K562 (cell line): ENCODE results near the gene RSPH9. TPM values are rescaled to one million over a fixed set of nuclear protein-coding genes. Genes with fewer than 3 reads are reported as not detected.

Source experiments
- ADNP ChIP-seq: fragments of 200-800 bp; sonication (Bioruptor generic); IDR thresholded peaks from 2 replicates; pipeline ENCODE4 v1.6.1; 2016; ENCODE audit warnings: missing genetic modification characterization, missing compliant biosample characterization
- BDP1 ChIP-seq: IDR thresholded peaks from 3 replicates; pipeline ENCODE4 v1.6.1; 2011; ENCODE audit not compliant: insufficient read length, insufficient read depth
- CEBPG ChIP-seq, 3 experiments: fragments of 200-800 bp in 1 of 3; sonication (Bioruptor generic) in 1 of 3; sonication (generic) in 1 of 3; formaldehyde crosslinking in 1 of 3; IDR thresholded peaks in 2 of 3; conservative IDR thresholded peaks in 1 of 3; 2 replicates each; pipeline versions ENCODE4 v1.6.1 to v1.8.0; 2016 to 2022; ENCODE audit warnings: missing compliant biosample characterization in 2 of 3, missing genetic modification characterization in 2 of 3, mild to moderate bottlenecking in 1 of 3, missing genetic modification reagents in 1 of 3
- FOS ChIP-seq: IDR thresholded peaks from 3 replicates; pipeline ENCODE4 v1.6.1; 2011; ENCODE audit not compliant: insufficient read length; ENCODE audit errors: extremely low read depth
- MTA2 ChIP-seq: fragments of 450-650 bp; IDR thresholded peaks from 2 replicates; pipeline ENCODE4 v1.6.1; 2016; ENCODE audit warnings: low read depth
- NFE2L1 ChIP-seq: fragments of 450-650 bp; IDR thresholded peaks from 2 replicates; pipeline ENCODE4 v1.6.1; 2016; ENCODE audit warnings: missing genetic modification characterization, low read depth, mild to moderate bottlenecking, missing compliant biosample characterization, moderate library complexity, borderline replicate concordance
- NR3C1 ChIP-seq: sonication (generic); formaldehyde crosslinking; IDR thresholded peaks from 2 replicates; pipeline ENCODE4 v1.8.1; 2022; ENCODE audit warnings: missing genetic modification reagents
- NRF1 ChIP-seq, 2 experiments: fragments of 450-650 bp; IDR thresholded peaks in 1 of 2; conservative IDR thresholded peaks in 1 of 2; 2 replicates each; pipeline ENCODE4 v1.6.1; 2014; ENCODE audit warnings: mild to moderate bottlenecking in 2 of 2
- RFX5 ChIP-seq: IDR thresholded peaks from 2 replicates; pipeline ENCODE4 v1.6.1; 2011; ENCODE audit warnings: low read depth, mild to moderate bottlenecking, improper control_type of control experiment, low read length
- SMARCA4 ChIP-seq: fragments of 450-650 bp; IDR thresholded peaks from 2 replicates; pipeline ENCODE4 v1.6.1; 2016
- TAF9B ChIP-seq: fragments of 450-650 bp; IDR thresholded peaks from 2 replicates; pipeline ENCODE4 v1.6.1; 2018; ENCODE audit warnings: mild to moderate bottlenecking; ENCODE audit not compliant: partially characterized antibody
- WHSC1 ChIP-seq: IDR thresholded peaks from one replicate; pipeline ENCODE4 v1.6.1; 2012; ENCODE audit warnings: low read length, control low read depth, inconsistent platforms
- ZNF589 ChIP-seq: fragments of 200-800 bp; sonication (Bioruptor generic); IDR thresholded peaks from 2 replicates; pipeline ENCODE4 v1.6.1; 2016; ENCODE audit warnings: low read depth, missing genetic modification characterization, missing compliant biosample characterization
- polyA plus RNA-seq, 8 experiments: library from polyadenylated mRNA; depleted of rRNA in 4 of 8; stranded (reverse) in 5 of 8; unstranded in 3 of 8; fragments of >200 nt; fragmentation: Nextera tagmentation in 2 of 8; fragmentation: Illumina TruSeq in 1 of 8; extraction: Ambion mirVana in 2 of 8; extraction: Trizol in 1 of 8; gene quantifications; 2 replicates each; pipeline versions ENCODE4 v1.2.1 to v1.2.3, GENCODE V29; 2011 to 2014; ENCODE audit warnings: inconsistent platforms in 1 of 8, missing spikeins in 1 of 8
- total RNA-seq, 7 experiments: library from RNA; depleted of rRNA in 6 of 7; stranded (reverse); fragments of >200 nt in 6 of 7; fragmentation: Illumina TruSeq in 2 of 7; extraction: Trizol in 2 of 7; gene quantifications; 2 replicates each; pipeline versions ENCODE4 v1.2.1 to v1.2.3, GENCODE V29; 2011 to 2021; ENCODE audit warnings: low replicate concordance in 1 of 7
- TF ChIP-seq, protein P1 (sequence below): fragments of 250-450 bp; sonication (Bioruptor Pico); IDR thresholded peaks from 2 replicates; pipeline ENCODE4 v1.8.0; 2022; ENCODE audit warnings: inconsistent platforms, mild to moderate bottlenecking, moderate library complexity, borderline replicate concordance
- TF ChIP-seq, protein P2 (sequence below): sonication (generic); formaldehyde crosslinking; IDR thresholded peaks from 2 replicates; pipeline ENCODE4 v1.8.0; 2023; ENCODE audit warnings: mild to moderate bottlenecking, missing genetic modification reagents
- TF ChIP-seq, protein P3 (sequence below): fragments of 250-450 bp; sonication (Bioruptor Pico); IDR thresholded peaks from 2 replicates; pipeline ENCODE4 v1.6.1; 2021; ENCODE audit warnings: mild to moderate bottlenecking
- TF ChIP-seq, protein P4 (sequence below): fragments of 450-650 bp; IDR thresholded peaks from 2 replicates; pipeline ENCODE4 v1.6.1; 2014; ENCODE audit warnings: low read depth, mild to moderate bottlenecking, moderate library complexity, borderline replicate concordance
- TF ChIP-seq, protein P5 (sequence below): fragments of 150-350 bp; IDR thresholded peaks from 2 replicates; pipeline ENCODE4 v1.6.1; 2014; ENCODE audit warnings: low read depth, mild to moderate bottlenecking, low read length, borderline replicate concordance

RSPH9 gene
- total and polyA plus RNA-seq, 9 of the 15 experiments (the other 6 are each of a cell fraction or from before 2014, with no cell fraction given) = 0.05 to 0.60 (median 0.39) TPM; not detected in 6

DNA sequence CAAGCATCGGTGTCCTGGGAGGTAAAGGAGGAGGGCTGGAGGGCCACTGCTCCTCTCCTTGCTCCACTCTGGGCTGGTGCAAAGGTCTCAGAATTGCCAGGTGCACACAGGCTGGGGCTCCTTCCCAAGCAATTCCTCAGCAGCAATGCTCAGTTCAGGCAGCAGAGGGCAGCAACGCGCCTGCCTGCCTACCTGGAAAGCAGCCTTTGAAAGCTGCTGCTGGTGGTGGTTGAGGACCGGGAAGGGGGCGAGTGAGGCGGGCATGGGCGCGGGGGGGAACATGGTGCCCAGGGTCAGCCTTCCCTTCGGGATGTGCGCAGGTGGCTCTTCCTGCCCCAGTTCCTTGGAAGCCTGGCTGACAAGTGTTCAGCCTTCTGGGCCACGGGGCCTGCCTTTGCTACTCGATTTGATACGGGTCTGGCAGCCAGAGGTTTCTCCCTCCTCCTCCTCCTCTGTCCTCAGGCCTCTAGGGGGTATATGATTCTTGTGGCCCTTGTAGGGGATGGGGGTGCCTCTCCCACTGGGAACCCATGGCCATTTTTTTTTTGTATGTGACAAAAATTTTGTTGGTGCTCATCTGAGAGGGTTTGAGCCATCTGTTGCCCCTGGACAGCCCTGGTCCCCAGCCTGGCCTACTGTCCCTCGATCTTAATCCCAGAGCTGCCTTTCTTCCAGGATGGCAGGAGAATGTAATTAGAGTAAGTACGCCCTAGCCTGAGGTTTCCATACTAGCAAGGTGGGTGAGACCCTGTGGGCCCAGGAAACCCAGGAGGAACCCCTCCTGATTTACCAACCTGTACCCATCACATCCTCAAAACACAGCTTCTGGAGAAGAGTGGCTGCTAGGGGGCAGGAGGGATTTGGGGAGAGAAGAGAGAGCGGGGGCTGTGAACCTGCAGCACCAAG lies 22.7 kb downstream of the RSPH9 start (continued):
- TF ChIP-seq, protein P1, sequence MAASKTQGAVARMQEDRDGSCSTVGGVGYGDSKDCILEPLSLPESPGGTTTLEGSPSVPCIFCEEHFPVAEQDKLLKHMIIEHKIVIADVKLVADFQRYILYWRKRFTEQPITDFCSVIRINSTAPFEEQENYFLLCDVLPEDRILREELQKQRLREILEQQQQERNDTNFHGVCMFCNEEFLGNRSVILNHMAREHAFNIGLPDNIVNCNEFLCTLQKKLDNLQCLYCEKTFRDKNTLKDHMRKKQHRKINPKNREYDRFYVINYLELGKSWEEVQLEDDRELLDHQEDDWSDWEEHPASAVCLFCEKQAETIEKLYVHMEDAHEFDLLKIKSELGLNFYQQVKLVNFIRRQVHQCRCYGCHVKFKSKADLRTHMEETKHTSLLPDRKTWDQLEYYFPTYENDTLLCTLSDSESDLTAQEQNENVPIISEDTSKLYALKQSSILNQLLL (CRISPR knock-in tag) = no peak
- no peak for TF ChIP-seq CEBPG (CRISPR knock-in tag; IDR thresholded peaks at IDR 0.05)
- no peak for TF ChIP-seq CEBPG (tag; conservative IDR thresholded peaks at IDR 0.05 in 1 of 2, IDR thresholded peaks at IDR 0.05 in 1 of 2)
- TF ChIP-seq, protein P2, sequence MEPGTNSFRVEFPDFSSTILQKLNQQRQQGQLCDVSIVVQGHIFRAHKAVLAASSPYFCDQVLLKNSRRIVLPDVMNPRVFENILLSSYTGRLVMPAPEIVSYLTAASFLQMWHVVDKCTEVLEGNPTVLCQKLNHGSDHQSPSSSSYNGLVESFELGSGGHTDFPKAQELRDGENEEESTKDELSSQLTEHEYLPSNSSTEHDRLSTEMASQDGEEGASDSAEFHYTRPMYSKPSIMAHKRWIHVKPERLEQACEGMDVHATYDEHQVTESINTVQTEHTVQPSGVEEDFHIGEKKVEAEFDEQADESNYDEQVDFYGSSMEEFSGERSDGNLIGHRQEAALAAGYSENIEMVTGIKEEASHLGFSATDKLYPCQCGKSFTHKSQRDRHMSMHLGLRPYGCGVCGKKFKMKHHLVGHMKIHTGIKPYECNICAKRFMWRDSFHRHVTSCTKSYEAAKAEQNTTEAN (CRISPR knock-in tag) = peak; percentile 10; the same call in 1 of the 2 replicates
- no peak for TF ChIP-seq BDP1
- TF ChIP-seq, protein P3, sequence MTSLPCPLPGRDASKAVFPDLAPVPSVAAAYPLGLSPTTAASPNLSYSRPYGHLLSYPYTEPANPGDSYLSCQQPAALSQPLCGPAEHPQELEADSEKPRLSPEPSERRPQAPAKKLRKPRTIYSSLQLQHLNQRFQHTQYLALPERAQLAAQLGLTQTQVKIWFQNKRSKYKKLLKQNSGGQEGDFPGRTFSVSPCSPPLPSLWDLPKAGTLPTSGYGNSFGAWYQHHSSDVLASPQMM (CRISPR knock-in tag) = no peak
- no peak for TF ChIP-seq NR3C1 (CRISPR knock-in tag)
- TF ChIP-seq WHSC1 = no peak
- no peak for TF ChIP-seq FOS
- TF ChIP-seq, protein P4, sequence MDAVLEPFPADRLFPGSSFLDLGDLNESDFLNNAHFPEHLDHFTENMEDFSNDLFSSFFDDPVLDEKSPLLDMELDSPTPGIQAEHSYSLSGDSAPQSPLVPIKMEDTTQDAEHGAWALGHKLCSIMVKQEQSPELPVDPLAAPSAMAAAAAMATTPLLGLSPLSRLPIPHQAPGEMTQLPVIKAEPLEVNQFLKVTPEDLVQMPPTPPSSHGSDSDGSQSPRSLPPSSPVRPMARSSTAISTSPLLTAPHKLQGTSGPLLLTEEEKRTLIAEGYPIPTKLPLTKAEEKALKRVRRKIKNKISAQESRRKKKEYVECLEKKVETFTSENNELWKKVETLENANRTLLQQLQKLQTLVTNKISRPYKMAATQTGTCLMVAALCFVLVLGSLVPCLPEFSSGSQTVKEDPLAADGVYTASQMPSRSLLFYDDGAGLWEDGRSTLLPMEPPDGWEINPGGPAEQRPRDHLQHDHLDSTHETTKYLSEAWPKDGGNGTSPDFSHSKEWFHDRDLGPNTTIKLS = no peak
- no peak for TF ChIP-seq TAF9B
- no peak for TF ChIP-seq ZNF589
- no peak for TF ChIP-seq ADNP (tag)
- TF ChIP-seq NRF1 (conservative IDR thresholded peaks at IDR 0.05 in 1 of 2, IDR thresholded peaks at IDR 0.05 in 1 of 2) = peak; percentile 15 to 42; a peak in 1 of 4 replicates
- TF ChIP-seq, protein P5, sequence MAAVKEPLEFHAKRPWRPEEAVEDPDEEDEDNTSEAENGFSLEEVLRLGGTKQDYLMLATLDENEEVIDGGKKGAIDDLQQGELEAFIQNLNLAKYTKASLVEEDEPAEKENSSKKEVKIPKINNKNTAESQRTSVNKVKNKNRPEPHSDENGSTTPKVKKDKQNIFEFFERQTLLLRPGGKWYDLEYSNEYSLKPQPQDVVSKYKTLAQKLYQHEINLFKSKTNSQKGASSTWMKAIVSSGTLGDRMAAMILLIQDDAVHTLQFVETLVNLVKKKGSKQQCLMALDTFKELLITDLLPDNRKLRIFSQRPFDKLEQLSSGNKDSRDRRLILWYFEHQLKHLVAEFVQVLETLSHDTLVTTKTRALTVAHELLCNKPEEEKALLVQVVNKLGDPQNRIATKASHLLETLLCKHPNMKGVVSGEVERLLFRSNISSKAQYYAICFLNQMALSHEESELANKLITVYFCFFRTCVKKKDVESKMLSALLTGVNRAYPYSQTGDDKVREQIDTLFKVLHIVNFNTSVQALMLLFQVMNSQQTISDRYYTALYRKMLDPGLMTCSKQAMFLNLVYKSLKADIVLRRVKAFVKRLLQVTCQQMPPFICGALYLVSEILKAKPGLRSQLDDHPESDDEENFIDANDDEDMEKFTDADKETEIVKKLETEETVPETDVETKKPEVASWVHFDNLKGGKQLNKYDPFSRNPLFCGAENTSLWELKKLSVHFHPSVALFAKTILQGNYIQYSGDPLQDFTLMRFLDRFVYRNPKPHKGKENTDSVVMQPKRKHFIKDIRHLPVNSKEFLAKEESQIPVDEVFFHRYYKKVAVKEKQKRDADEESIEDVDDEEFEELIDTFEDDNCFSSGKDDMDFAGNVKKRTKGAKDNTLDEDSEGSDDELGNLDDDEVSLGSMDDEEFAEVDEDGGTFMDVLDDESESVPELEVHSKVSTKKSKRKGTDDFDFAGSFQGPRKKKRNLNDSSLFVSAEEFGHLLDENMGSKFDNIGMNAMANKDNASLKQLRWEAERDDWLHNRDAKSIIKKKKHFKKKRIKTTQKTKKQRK = no peak
- TF ChIP-seq MTA2 = no peak
- TF ChIP-seq RFX5 = no peak
- TF ChIP-seq SMARCA4 = peak; percentile 40; the same call in 1 of the 2 replicates
- no peak for TF ChIP-seq NFE2L1 (tag)
